HG03342 (cell line): ENCODE measurements around the gene TMEM272.
"Not testable (repeated sequence)": the region's sequence is repeated elsewhere in the genome, so short reads cannot be mapped to it uniquely, and the experiment has no call there.

Source experiments
- ATAC-seq: cut with Tn5 transposase; IDR thresholded peaks from one replicate; pipeline ENCODE4 v1.9.1; 2021; ENCODE audit warnings: mild to moderate bottlenecking, moderate library complexity; ENCODE audit not compliant: unreplicated experiment

Gene TMEM272

GRCh38 chr13:51826606-51827005, 18.4 kb downstream of the TMEM272 start:
- no peak for ATAC-seq

GRCh38 chr13:51825681-51826254, 19.2 kb downstream of the TMEM272 start:
- no peak for ATAC-seq

- no peak for ATAC-seq
Measured at GRCh38 chr13:51825165-51825592, 19.8 kb downstream of the TMEM272 start.

GRCh38 chr13:51824712-51825111, 20.3 kb downstream of the TMEM272 start:
- ATAC-seq: not testable (repeated sequence)

- ATAC-seq: no peak
Measured at GRCh38 chr13:51823863-51824262, 21.1 kb downstream of the TMEM272 start.

- ATAC-seq: no peak
Measured at GRCh38 chr13:51823359-51823758, 21.6 kb downstream of the TMEM272 start.

GRCh38 chr13:51822106-51822815, 22.7 kb downstream of the TMEM272 start:
- ATAC-seq: no peak

- ATAC-seq: no peak
Measured at GRCh38 chr13:51821606-51822005, 23.4 kb downstream of the TMEM272 start.

GRCh38 chr13:51820016-51820597, 24.9 kb downstream of the TMEM272 start:
- no peak for ATAC-seq

GRCh38 chr13:51819544-51819943, 25.4 kb downstream of the TMEM272 start:
- no peak for ATAC-seq

GRCh38 chr13:51818781-51819511, 26.0 kb downstream of the TMEM272 start:
- ATAC-seq: no peak

GRCh38 chr13:51818276-51818675, 26.7 kb downstream of the TMEM272 start:
- no peak for ATAC-seq

- ATAC-seq: no peak
Measured at GRCh38 chr13:51817717-51818116, 27.3 kb downstream of the TMEM272 start.

- no peak for ATAC-seq
Measured at GRCh38 chr13:51816604-51817249, 28.2 kb downstream of the TMEM272 start.

- no peak for ATAC-seq
Measured at GRCh38 chr13:51815848-51816247, 29.1 kb downstream of the TMEM272 start.

GRCh38 chr13:51814825-51815650, 29.9 kb downstream of the TMEM272 start:
- ATAC-seq: peak; percentile 75

GRCh38 chr13:51814071-51814470, 30.9 kb downstream of the TMEM272 start:
- ATAC-seq: no peak

GRCh38 chr13:51811920-51812451, 33.0 kb downstream of the TMEM272 start:
- ATAC-seq: no peak

- ATAC-seq: no peak
Measured at GRCh38 chr13:51811046-51811445, 33.9 kb downstream of the TMEM272 start.

GRCh38 chr13:51808811-51809210, 36.2 kb downstream of the TMEM272 start:
- no peak for ATAC-seq
